ENCODE results near the gene SLC6A18.

DNA sequence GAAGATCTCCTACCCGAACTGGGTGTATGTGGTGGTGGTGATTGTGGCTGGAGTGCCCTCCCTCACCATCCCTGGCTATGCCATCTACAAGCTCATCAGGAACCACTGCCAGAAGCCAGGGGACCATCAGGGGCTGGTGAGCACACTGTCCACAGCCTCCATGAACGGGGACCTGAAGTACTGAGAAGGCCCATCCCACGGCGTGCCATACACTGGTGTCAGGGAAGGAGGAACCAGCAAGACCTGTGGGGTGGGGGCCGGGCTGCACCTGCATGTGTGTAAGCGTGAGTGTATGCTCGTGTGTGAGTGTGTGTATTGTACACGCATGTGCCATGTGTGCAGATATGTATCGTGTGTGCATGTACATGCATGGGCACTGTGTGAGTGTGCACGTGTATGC lies 3.5 kb upstream of the SLC6A18 start:
- TF ChIP-seq, protein P1, sequence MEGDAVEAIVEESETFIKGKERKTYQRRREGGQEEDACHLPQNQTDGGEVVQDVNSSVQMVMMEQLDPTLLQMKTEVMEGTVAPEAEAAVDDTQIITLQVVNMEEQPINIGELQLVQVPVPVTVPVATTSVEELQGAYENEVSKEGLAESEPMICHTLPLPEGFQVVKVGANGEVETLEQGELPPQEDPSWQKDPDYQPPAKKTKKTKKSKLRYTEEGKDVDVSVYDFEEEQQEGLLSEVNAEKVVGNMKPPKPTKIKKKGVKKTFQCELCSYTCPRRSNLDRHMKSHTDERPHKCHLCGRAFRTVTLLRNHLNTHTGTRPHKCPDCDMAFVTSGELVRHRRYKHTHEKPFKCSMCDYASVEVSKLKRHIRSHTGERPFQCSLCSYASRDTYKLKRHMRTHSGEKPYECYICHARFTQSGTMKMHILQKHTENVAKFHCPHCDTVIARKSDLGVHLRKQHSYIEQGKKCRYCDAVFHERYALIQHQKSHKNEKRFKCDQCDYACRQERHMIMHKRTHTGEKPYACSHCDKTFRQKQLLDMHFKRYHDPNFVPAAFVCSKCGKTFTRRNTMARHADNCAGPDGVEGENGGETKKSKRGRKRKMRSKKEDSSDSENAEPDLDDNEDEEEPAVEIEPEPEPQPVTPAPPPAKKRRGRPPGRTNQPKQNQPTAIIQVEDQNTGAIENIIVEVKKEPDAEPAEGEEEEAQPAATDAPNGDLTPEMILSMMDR (IDR thresholded peaks at IDR 0.05; ENCODE audit: insufficient read depth, low read length, poor library complexity, severe bottlenecking), result no peak
- no peak for TF ChIP-seq EZH2phosphoT487 (conservative IDR thresholded peaks at IDR 0.05; ENCODE audit: low read length)

Data from SU-DHL-6 (cell line).